SKM-1 treated with dmso at 0.1 percent for 144 hours (cell line): ENCODE measurements around the gene HSPG2.
"Not testable (repeated sequence)": the region's sequence is repeated elsewhere in the genome, so short reads cannot be mapped to it uniquely, and the experiment has no call there.

Experiments used
- DNase-seq: peaks from one replicate; lab custom pipeline; 2025; ENCODE audit not compliant: unreplicated experiment; lab: John Stamatoyannopoulos, UW

Gene HSPG2

DNA sequence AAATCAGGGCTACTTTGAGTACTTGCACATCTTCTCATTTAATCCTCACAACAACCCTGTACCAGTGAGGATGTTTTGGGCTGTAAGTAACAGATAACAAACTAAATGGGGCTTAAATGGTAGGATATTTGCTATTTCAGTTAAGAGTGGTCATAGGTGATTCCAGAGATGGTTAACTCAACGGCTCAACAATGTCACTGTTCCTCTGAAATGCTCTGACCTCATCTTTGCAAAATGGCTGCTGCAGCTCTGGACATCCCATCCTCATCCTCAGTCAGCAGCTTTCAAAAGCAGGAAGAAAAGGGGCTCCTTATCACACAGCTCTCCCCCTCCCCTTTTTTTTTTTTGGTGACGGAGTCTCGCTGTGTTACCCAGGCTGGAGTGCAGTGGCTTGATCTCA lies 123.6 kb downstream of the HSPG2 start:
- no peak for DNase-seq

- DNase-seq = no peak
These were observed 125.2 kb downstream of the HSPG2 start, which contains the start of gene LDLRAD2 for GRCh38 chr1:21811875-21812305. Gene LDLRAD2, plus strand, starts transcription at chr1:21812265. Its CDS starts 187 bp downstream, at chr1:21812452.

GRCh38 chr1:21804536-21804935 lies 132.6 kb downstream of the HSPG2 start:
- no peak for DNase-seq

- no peak for DNase-seq
These were observed 136.0 kb downstream of the HSPG2 start for GRCh38 chr1:21801100-21801499.

DNA sequence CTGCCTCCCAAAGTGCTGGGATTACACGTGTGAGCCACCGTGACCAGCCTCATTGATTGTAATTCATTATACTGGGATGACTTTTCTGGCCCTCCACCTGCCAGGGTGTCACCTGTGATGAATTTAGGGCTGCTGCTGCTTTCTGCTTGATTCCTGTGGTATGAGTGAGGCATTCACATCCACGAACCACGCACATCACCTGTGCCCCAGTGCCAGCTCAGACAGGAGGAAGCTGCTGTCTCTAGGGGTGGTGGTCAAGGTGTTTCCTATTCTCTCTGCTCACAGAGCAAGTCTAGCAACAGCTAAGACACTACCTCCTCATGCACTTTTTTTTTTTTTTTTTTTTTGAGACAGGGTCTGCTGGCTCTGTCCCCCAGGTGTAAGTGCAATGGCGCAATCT lies 137.4 kb downstream of the HSPG2 start:
- no peak for DNase-seq

- no peak for DNase-seq
These were observed 142.0 kb downstream of the HSPG2 start for GRCh38 chr1:21795075-21795474.

- DNase-seq = no peak
These were observed 142.5 kb downstream of the HSPG2 start for GRCh38 chr1:21794656-21795055.

- no peak for DNase-seq
These were observed 144.0 kb downstream of the HSPG2 start for GRCh38 chr1:21793104-21793503.

GRCh38 chr1:21786640-21787039 lies 150.5 kb downstream of the HSPG2 start:
- DNase-seq = no peak

GRCh38 chr1:21785764-21786163 lies 151.3 kb downstream of the HSPG2 start:
- DNase-seq = not testable (repeated sequence)

GRCh38 chr1:21783679-21784603 lies 153.2 kb downstream of the HSPG2 start:
- peak; percentile 94 for DNase-seq

DNA sequence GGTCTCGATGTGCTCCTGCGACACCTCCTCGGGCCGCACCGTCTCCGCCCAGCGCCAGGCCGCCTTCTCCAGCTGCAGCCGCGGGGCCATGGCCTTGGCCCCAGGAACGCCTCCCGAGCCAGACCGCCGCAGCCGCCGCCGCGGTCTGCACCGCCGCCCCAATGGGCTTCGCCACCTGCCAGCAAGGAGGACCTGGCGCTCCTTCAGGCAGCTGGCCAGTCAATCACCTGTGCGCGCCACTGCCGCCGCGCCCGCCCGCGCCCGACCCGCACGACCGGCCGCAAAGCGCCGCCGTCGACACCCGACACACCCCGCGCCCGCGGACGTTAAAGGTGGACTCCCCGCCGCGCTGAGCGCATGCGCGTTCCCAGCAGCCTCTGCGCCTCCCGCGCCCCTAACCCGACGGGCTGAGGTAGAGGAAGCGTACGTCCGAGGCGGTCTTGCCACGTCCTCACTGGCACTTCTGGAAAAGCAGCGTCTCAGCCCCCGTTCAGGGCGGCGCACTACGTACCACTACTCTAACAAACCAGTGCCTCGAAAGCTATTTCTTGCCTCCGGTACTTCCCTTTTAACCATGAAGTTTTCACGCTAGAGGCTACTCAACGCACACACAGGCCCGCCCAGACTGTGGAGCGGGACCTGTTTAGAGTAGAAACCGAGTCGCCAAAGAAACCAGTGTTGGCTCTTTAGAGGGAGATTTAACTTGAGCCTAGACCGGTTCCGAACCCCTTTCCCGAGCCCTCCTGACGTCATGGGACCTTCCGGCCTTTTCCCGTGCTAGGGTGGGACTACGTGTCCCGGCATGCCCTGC lies 154.0 kb downstream of the HSPG2 start, which contains the start of gene USP48:
Gene USP48 (minus strand): TSS at position 282 of the 811 bp plus-strand sequence. CDS start 192 bp downstream, at position 90.
- DNase-seq = peak; percentile 89

DNA sequence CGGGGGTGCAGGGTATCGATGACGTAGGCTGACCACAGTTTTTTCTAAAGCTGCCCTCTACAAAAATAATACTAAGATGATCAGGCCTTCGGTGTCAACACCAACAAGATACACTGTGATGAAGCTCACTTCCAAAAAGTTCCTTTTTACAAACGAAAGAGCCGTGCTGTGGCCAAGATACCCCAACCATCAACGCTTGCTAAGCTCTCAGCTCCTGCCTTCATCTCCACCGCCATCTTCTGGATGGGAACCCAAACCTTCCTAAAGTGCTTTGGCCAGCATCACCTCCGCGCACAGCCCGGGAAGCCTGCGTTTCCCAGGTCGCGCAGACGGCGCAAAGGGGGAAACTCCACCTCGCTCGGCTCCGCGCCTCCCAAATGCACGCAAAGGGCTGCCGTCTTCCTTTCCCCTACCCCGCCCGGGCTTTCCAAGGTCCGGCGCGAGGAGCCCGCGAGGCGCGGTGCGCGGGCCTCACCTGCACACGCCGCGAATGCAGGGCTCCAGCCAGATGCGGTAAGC lies 154.7 kb downstream of the HSPG2 start:
- DNase-seq = no peak

DNA sequence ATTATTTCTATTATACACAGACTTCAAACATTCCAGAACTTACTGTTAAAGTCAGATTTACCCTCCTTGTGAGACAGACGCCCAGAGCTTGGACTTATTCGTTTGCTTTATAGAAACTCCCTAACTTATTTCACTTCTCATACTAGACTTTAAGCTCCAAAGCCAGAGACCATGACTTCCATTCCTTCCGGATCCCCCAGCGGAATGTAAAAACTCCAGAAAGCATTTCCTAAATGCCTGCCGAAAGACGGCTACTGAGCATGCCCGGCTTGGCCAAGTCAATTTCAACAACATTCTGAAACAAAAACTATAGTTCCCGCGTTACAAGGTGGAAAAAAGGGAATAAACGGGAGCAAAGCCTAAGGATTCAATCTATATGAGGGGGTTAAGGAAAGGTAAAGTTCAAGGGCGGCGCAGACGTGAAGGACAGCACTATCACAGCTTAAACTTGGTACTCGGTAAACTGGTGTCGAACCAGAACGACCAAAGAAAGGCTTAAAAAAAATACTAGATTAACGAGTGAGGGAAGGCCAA lies 155.2 kb downstream of the HSPG2 start:
- no peak for DNase-seq

GRCh38 chr1:21779613-21780521 lies 157.2 kb downstream of the HSPG2 start:
- DNase-seq = no peak

DNA sequence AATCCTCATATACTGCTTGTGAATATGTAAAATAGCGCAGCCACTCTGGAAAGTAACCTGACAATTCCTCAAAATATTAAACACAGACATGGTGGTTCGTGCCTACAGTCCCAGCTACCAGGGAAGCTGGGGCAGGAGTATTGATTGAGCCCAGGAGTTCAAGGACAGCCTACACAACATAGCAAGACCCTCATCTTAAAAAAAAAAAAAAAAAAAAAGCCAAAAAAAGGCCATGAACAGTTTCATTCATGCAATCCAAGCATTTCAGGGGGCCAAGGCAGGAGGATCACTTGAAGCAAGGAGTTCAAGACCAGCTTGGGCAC lies 158.7 kb downstream of the HSPG2 start:
- DNase-seq = no peak

- not testable (repeated sequence) for DNase-seq
These were observed 160.2 kb downstream of the HSPG2 start for GRCh38 chr1:21776925-21777324.

DNA sequence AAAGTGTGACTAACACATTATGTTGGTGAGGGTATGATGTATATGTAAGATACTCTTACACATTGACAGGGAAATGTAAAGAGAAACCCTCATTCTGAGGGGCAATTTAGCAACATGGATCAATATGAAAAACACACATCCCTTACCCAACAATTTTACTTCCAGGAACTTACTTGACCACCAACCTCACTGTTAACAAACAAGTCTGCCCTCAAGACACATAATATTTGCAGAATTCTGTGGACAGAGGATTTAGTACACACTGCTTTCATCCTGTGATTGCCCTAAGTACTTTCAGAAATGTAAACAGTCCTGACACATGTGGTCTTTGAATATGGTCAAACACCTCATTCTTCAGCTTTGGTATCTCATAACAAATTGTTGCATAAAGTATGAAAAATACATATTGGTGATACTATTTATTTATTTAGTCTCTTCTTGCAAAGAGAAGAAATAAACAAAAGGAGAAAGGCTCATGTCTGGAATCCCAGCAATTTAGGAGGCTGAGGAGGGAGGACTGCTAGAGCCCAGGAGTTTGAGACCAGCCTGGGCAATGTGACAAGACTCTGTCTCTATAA lies 161.0 kb downstream of the HSPG2 start:
- DNase-seq = no peak

GRCh38 chr1:21775550-21775914 lies 161.6 kb downstream of the HSPG2 start:
- DNase-seq = no peak
